MM.1S (cell line): ENCODE data around the gene SYVN1.

ENCODE experiments used
- EZH2 ChIP-seq: fragments of 300-600 bp; sonication (generic); optimal IDR thresholded peaks from 2 replicates; pipeline ENCODE3; 2017; ENCODE audit warnings: low read depth, mild to moderate bottlenecking, antibody characterized with exemption, low read length, mixed read lengths
- EZH2phosphoT487 ChIP-seq: fragments of 300-600 bp; sonication (generic); IDR thresholded peaks from 2 replicates; pipeline ENCODE4 v1.6.1; 2018; ENCODE audit warnings: antibody characterized with exemption, low read length
- TF ChIP-seq, protein P1 (sequence below): fragments of 300-600 bp; sonication (generic); IDR thresholded peaks from 2 replicates; pipeline ENCODE4 v1.5.1; 2016; ENCODE audit warnings: antibody characterized with exemption, low read length, mixed read lengths

DNA sequence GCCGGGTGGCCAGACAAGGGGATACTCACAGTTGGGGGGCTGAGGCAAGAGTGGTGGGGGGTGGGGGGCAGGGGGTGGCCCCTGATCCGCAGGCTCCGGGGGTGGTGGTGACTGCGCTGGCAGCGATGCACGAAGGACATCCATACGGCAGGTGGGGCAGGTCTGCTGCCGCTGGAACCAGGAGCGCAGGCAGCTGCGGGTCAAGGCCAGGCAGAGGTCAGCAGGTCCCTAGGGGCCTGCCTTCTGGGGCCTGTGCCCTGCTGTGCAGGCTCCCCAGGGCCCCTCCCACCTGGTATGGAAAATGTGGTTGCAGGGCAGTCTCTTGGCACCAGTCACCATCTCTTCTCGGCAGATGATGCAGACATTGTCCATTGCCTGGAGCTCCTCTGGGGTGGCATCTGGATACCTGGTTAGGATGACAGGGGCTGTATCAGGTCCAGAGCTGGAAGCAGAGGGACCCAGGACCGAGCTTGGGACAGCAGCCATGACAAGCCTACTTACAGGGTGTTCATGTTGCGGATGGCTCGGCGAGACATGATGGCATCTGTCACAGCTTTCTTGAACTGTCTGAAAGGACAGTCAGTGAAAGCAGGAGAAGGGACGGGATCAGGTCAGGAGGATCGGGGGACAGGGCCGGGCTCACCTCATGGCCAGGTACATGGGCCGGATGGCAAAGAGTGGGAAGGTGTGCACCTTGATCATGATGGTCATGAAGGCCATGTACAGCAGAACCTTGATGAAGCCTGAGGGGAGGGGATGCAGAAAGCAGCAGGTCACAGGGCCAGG lies 3.5 kb downstream of the SYVN1 start:
- no peak for TF ChIP-seq EZH2
- TF ChIP-seq, protein P1, sequence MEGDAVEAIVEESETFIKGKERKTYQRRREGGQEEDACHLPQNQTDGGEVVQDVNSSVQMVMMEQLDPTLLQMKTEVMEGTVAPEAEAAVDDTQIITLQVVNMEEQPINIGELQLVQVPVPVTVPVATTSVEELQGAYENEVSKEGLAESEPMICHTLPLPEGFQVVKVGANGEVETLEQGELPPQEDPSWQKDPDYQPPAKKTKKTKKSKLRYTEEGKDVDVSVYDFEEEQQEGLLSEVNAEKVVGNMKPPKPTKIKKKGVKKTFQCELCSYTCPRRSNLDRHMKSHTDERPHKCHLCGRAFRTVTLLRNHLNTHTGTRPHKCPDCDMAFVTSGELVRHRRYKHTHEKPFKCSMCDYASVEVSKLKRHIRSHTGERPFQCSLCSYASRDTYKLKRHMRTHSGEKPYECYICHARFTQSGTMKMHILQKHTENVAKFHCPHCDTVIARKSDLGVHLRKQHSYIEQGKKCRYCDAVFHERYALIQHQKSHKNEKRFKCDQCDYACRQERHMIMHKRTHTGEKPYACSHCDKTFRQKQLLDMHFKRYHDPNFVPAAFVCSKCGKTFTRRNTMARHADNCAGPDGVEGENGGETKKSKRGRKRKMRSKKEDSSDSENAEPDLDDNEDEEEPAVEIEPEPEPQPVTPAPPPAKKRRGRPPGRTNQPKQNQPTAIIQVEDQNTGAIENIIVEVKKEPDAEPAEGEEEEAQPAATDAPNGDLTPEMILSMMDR, result no peak
- TF ChIP-seq EZH2phosphoT487, result no peak
